HG03066 (cell line): Measurements from ENCODE around the gene GPR162.
A peak's percentile ranks its signal among the peaks of the same experiment; 100 is the strongest.
"Not testable (repeated sequence)": the region's sequence is repeated elsewhere in the genome, so short reads cannot be mapped to it uniquely, and the experiment has no call there.

Experiments
- ATAC-seq: cut with Tn5 transposase; IDR thresholded peaks from one replicate; pipeline ENCODE4 v1.9.1; 2021; ENCODE audit warnings: low read depth; ENCODE audit not compliant: unreplicated experiment

The GPR162 gene

DNA sequence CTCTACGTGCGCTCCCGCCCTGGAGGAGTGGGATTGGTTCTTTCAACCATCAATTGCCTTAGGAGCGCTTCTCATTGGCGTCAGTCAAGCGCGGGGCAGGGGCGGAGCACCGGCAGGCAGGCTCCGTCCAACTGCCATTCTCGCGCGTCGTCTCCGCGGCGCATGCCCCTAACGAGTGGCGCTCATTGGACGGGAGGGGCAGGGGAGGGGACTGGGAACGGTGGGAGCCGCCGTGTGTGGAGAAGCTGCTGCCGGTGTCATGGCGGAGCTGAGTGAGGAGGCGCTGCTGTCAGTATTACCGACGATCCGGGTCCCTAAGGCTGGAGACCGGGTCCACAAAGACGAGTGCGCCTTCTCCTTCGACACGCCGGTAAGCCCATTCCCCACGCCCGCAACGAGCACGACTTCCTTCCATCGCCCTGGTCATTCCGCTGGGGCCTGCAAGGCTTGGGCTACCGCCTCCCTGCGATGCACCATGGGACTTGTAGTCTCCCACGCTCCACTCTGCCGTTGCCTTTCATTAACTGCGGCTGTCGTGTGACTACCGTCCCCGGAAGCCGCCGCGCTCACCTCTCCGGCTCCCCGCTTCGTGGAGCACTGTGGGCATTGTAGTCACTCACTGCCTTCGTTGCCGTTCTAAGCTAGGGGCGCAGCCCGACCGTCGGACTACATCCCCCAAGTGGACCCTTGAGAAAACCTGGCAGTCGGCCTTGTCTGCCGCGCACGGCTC is 30.5 kb downstream of the GPR162 start, which contains the start of gene USP5:
Gene USP5 (plus strand): TSS at position 230 of the 730 bp plus-strand sequence. CDS start 30 bp downstream, at position 260.
- peak; percentile 69 for ATAC-seq

DNA sequence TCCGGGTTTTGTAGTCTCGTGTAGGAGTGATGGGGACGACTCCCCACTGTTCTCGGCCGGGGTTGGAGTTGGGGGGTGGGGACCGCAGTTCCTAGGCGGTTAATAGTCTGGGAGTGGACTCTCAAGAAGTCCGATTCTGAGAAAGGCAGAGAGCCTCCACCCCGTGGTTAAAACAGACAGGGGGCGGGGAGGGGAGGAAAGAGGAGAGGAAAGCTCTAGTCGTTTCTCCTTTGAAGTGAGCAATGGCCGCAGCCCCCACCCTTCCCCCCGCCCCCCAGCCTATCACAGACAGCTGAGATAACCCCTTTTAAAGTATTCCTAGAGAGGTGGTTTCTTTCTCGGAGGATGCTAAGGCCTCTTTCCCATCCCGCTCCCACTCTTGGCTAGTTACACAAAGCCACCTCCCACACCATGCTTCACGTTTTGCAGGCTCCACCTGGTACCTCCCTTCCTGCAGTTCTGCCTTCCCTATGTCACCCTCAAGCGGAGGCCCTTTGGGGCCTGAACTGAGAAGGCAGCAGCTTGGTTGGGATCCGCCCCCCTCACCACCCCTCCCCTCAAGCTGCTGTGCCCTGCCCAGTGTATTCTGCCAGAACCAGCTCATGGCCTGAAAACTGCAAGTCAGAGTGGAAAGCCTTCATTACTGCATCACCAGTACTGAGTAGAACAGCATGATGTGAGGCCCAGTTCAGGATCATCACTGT is 31.2 kb downstream of the GPR162 start:
- ATAC-seq = no peak

- ATAC-seq = no peak
Measured at GRCh38 chr12:6853626-6854025, 32.0 kb downstream of the GPR162 start.

GRCh38 chr12:6854036-6854435 is 32.4 kb downstream of the GPR162 start:
- ATAC-seq = no peak

- ATAC-seq = no peak
Measured at GRCh38 chr12:6855322-6855721, 33.7 kb downstream of the GPR162 start.

DNA sequence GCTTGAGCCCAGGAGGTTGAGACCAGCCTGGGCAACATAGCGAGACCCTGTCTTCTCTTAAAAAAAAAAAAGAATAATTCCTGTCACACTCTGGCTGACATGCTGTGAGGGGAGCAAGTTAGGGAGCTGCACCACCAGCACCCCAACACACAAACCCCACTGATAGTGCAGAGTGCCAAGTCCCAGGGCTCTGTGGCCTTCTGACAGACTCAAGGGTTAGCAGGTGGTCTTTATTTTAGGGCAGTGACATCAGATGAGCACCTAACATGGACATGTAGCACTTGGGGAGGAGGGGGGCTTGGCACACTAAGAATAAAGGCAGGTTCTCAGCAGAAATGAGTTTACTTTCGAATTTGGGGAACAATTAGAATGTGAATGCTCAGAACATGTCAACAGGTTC is 37.2 kb downstream of the GPR162 start:
- no peak for ATAC-seq

- no peak for ATAC-seq
Measured at GRCh38 chr12:6860116-6860515, 38.5 kb downstream of the GPR162 start.

- no peak for ATAC-seq
Measured at GRCh38 chr12:6860942-6861341, 39.3 kb downstream of the GPR162 start.

GRCh38 chr12:6861391-6861790 is 39.8 kb downstream of the GPR162 start:
- ATAC-seq = no peak

GRCh38 chr12:6863033-6863432 is 41.4 kb downstream of the GPR162 start:
- no peak for ATAC-seq

GRCh38 chr12:6863586-6864321 is 42.1 kb downstream of the GPR162 start:
- no peak for ATAC-seq

DNA sequence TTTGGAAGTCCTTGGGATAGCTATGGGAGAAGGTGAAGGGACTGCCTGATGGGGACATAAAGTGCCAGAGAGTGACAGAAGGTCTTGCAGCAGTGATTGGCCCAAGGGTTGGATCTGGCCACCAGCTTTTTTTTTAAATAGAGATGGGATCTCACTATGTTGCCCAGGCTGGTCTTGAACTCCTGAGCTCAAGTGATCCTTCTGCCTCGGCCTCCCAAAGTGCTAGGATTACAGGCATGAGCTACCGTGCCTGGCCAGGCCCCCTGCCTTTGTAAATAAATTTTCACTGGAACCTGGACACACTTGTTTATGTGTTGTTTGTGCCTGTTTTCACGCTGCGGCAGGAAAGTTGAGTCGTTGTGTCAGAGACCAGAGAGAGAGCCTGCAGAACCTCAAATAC is 43.7 kb downstream of the GPR162 start:
- not testable (repeated sequence) for ATAC-seq

- no peak for ATAC-seq
Measured at GRCh38 chr12:6866163-6866919, 44.7 kb downstream of the GPR162 start.

DNA sequence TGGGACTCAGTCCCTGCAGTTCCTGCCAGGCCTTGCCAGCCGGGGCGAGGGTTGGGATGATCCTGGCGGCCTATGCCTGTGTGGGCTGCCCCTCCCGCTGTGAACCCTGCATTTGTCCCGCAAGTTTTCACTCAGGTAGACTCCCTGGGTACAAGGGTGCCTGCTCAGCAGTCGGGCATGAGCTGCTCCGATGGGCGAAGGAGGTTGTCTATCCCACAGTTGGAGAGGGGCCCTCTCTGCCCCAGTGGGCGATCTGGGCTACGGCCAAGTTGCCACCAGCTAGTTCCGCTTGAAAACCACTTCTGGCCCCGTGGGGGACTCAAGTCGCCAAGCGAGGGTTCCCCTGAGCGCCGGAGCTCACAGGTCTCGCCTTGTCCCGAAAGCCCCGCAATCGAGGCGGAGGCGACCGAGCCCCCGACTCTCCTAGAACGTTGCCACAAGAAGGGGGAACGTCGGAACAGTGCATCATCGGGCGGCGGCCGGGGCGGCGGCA is 45.3 kb downstream of the GPR162 start:
- ATAC-seq = no peak

DNA sequence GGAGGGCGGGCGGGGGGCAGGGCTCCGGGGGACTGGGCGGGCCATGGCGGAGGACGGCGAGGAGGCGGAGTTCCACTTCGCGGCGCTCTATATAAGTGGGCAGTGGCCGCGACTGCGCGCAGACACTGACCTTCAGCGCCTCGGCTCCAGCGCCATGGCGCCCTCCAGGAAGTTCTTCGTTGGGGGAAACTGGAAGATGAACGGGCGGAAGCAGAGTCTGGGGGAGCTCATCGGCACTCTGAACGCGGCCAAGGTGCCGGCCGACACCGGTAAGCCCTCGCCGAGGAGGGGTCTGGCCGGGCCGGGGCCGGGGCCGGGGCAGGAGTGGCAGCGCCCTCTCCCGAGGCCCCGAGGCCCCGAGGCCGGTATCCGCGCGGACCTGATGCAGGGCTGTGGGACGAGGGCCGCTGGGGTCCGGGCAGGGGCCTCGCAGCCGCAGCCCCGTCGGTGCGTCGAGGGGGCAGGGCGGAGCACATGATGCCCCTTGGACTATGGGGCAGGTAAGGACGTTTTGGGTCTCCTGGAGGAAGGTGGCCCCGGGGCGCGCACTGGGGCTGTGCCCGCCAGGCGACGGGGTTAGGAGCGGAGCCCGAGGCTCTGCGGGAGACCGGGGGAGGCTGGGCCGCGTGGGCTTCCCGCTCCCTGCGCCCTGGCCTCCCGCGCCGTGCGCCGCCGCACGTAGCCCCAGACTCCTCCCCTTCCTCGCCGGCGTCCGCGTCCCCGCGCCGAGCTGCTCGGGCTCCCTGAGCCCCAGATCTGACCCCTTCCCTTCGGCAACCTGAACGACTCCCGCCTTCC is 46.0 kb downstream of the GPR162 start, which contains the start of gene TPI1:
Gene TPI1 (plus strand): TSS at position 119 of the 798 bp plus-strand sequence. CDS start 36 bp downstream, at position 155.
- ATAC-seq = peak; percentile 59

DNA sequence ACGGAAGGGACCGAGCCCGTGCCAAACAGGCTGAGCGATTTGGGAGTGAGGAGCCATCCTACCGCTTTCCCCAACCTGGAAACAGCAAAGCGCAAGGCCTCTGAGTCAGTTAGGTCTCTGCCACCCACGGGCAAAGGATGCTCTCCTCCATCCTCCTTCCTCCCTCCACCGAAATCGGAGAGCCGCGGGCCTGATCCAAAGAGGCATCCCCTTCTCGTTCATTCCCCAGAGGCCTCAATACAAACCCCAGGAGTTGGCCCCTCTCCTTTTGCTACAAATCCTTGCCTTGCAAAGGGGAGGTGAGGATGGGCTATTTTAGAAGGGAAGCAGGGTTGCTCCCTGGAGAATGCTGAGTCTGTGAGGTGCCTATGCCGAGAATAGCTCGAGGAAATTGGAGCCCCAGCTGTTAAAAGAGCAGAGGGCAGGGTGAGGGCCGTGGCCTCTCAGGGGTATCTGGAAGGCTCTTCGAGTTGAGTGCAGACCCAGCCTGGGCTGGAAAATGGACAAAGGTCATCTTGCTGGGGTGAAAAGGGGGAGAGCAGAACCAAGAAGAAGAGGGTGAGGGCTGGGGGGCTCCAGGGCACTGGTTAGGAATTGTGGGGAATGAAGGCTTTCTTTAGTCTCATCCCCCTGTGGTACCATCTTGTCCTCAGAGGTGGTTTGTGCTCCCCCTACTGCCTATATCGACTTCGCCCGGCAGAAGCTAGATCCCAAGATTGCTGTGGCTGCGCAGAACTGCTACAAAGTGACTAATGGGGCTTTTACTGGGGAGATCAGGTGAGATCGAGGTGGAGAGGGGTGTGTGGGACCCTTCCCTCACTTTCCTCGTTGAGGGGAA is 46.8 kb downstream of the GPR162 start:
- ATAC-seq = no peak

DNA sequence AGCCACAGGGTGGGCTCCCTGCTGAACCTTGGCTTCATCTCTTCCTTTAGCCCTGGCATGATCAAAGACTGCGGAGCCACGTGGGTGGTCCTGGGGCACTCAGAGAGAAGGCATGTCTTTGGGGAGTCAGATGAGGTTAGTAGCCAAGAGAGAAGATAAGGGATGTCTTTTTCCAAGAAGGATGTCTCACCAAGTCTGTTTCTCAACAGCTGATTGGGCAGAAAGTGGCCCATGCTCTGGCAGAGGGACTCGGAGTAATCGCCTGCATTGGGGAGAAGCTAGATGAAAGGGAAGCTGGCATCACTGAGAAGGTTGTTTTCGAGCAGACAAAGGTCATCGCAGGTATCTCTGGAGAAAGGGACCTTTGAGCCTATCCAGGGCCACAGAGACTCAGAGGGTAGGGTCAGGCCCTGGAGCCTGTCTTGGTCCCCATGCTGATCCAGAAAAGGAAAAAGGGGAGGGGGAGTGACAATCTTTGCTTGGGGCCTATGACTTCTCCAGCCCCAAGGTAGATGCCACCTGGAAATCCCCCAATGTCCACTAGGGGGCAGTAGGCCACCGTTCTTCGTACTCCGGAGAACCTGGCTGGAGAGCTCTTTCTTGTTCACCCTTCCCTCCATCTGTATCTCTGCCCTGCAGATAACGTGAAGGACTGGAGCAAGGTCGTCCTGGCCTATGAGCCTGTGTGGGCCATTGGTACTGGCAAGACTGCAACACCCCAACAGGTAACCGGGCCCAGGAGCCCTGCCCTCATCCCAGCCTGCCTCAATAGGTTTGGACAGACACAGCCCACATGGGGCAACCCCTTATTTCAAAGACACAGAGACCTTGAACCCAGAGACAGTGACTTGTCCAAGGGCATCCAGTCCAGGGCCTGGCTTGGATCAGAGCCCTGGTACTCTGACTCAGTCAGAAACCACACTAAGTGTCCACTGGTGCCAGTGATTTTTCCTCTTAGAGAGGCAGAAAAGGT is 47.7 kb downstream of the GPR162 start:
- ATAC-seq = no peak
